ENCODE measurements around the gene LMOD1. TPM values are rescaled to one million over a fixed set of nuclear protein-coding genes. Genes with fewer than 3 reads are reported as not detected.
A peak's percentile ranks its signal among the peaks of the same experiment; 100 is the strongest.
"Not testable (repeated sequence)": the region's sequence is repeated elsewhere in the genome, so short reads cannot be mapped to it uniquely, and the experiment has no call there.

The LMOD1 gene
- total RNA-seq, 2 experiments from 2014 or later = not detected

DNA sequence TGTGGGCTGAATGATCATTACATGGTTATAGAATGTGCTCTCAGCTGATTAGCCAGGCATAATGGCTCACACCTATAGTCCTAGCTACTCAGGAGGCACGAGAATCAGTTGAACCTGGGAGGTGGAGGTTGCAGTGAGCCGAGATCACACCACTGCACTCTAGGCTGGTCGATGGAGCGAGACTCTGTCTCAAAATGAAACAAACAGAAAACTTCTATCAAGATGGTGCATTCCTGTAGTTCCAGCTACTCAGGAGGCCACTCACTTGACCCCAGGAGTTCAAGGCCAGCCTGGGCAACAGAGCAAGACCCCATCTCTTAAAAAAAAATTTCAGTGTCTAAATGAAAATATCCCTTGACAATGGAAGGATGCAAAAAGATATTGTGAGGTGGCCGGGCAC is 19.8 kb upstream of the LMOD1 start:
- peaks cover 55% of the 10 kb centered on the region for H3K36me3 Mint-ChIP-seq

DNA sequence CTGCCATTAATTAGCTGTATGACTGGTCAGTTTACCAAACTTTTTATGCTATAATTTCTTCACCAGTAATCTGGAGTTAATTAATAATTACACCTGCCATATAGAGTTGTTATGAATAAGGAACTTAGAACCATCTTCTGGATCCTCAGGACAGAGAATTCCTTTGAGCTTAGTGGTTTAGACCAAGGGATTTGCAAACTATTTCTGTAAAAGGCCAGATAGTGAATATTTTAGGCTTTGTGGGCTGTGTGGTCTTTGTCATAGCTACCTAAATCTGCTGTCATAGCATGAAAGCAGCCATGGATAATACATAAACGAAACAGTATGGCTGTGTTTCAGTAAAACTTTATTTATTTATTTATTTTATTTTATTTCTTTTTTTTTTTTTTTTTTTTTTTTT is 17.9 kb upstream of the LMOD1 start:
- peaks cover 43% of the 10 kb centered on the region for H3K36me3 Mint-ChIP-seq
- H3K4me1 Mint-ChIP-seq = peaks cover 3% of the 10 kb centered on the region
- H3K27ac Mint-ChIP-seq = no peak overlapping the region
- H3K9me3 Mint-ChIP-seq (ENCODE audit: low read depth) = no peaks in the 10 kb centered on the region
- ATAC-seq = no peak
- H3K27me3 Mint-ChIP-seq = no peaks in the 10 kb centered on the region
- H3K4me3 Mint-ChIP-seq = no peak overlapping the region
- DNase-seq = no peak
- CTCF ChIA-PET = interaction anchor here (0.6 to 5.4 kb wide), 3 partner anchors 9 to 68 kb away, joined by 3 to 37 read pairs (median 14); no protein-coding TSS in a partner anchor

More for the DNA sequence above, 19.8 kb upstream of the LMOD1 start:
- Mint-ChIP-seq H3K27ac (no peak overlapping the region), H3K4me3 (no peak overlapping the region), H3K9me3 (ENCODE audit: low read depth) (no peaks in the 10 kb centered on the region), H3K27me3 (no peaks in the 10 kb centered on the region), H3K4me1 (peaks cover 3% of the 10 kb centered on the region)
- CTCF ChIA-PET = interaction anchor here (5.0 kb wide), 1 partner anchor 70 kb away, joined by 42 read pairs; no protein-coding TSS in a partner anchor
- no peak for ATAC-seq
- no peak for DNase-seq

DNA sequence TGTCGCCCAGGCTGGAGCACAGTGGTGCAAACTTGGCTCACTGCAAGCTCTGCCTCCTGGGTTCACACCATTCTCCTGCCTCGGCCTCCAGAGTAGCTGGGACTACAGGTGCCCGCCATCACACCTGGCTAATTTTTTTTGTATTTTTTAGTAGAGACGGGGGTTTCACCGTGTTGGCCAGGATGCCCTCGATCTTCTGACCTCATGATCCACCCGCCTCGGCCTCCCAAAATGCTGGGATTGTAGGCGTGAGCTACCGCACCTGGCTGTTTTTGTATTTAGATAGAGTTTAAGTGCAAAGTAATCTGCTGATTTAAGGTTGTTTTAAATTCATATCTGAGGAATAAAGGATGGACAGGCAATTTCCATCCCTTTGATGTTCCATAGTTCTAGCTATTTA is 16.0 kb upstream of the LMOD1 start:
- not testable (repeated sequence) for H3K9me3 Mint-ChIP-seq (ENCODE audit: low read depth); H3K27me3 Mint-ChIP-seq; H3K27ac Mint-ChIP-seq; H3K4me1 Mint-ChIP-seq; DNase-seq; ATAC-seq; H3K4me3 Mint-ChIP-seq
- CTCF ChIA-PET = interaction anchor here (3.4 to 5.4 kb wide), 2 partner anchors 10 to 66 kb away, joined by 14 to 37 read pairs; no protein-coding TSS in a partner anchor
- H3K36me3 Mint-ChIP-seq = peaks cover 49% of the 10 kb centered on the region

DNA sequence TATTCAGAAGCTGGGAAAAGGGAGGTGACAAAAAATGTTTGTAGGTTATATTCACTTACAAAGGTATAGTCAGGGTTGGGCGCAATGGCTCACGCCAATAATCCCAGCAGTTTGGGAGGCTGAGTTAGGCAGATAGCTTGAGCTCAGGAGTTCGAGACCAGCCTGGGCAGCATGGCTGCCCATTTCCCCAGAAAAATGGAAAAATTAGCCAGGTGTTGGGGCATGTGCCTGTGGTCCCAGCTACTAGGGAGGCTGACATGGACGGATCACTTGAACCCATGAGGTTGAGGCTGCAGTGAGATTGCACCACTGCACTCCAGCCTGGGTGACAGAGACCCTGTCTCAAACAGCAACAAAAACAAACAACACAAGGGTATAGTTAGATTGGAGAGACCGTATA is 12.0 kb upstream of the LMOD1 start:
- no peak for ATAC-seq
- Mint-ChIP-seq H3K27ac (no peak overlapping the region), H3K4me1 (peaks cover 17% of the 10 kb centered on the region), H3K9me3 (ENCODE audit: low read depth) (no peaks in the 10 kb centered on the region), H3K27me3 (no peaks in the 10 kb centered on the region), H3K4me3 (no peak overlapping the region), H3K36me3 (peaks cover 26% of the 10 kb centered on the region)
- no peak for DNase-seq
- CTCF ChIA-PET = interaction anchor here (1.3 kb wide), 1 partner anchor 62 kb away, joined by 8 read pairs; no protein-coding TSS in a partner anchor

DNA sequence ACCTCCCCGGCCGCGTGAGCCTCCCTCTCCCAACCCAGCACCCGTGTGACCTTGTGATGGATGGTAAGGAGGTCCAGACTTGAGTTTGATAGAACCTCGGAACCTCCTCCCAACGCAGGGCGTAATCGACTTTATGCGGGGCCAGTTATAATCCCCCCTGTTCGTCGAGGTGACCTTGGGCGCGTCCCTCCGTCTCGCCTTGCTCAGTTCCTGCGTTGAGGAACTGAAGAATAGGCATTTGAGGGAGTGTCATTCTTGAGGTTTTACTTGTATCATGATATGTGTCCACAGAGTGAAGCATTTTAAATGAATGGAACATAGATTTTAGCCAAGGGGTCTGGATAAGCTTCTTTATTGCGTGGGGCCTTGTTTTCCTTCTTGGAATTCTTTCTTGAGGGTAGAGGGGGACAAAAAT is 9.4 kb upstream of the LMOD1 start:
- H3K9me3 Mint-ChIP-seq (ENCODE audit: low read depth) = no peaks in the 10 kb centered on the region
- CTCF ChIA-PET = interaction anchor here (0.7 to 3.1 kb wide), 6 partner anchors 12 to 442 kb away, joined by 3 to 28 read pairs (median 4); partner anchors contain the start of gene PTPN7
- H3K27ac Mint-ChIP-seq = peak overlapping the region; percentile 94
- peaks cover 17% of the 10 kb centered on the region for H3K4me1 Mint-ChIP-seq
- DNase-seq (no peak), ATAC-seq (peak; percentile 69)
- no peaks in the 10 kb centered on the region for H3K27me3 Mint-ChIP-seq
- peaks cover 16% of the 10 kb centered on the region for H3K36me3 Mint-ChIP-seq
- peak overlapping the region; percentile 97 for H3K4me3 Mint-ChIP-seq

DNA sequence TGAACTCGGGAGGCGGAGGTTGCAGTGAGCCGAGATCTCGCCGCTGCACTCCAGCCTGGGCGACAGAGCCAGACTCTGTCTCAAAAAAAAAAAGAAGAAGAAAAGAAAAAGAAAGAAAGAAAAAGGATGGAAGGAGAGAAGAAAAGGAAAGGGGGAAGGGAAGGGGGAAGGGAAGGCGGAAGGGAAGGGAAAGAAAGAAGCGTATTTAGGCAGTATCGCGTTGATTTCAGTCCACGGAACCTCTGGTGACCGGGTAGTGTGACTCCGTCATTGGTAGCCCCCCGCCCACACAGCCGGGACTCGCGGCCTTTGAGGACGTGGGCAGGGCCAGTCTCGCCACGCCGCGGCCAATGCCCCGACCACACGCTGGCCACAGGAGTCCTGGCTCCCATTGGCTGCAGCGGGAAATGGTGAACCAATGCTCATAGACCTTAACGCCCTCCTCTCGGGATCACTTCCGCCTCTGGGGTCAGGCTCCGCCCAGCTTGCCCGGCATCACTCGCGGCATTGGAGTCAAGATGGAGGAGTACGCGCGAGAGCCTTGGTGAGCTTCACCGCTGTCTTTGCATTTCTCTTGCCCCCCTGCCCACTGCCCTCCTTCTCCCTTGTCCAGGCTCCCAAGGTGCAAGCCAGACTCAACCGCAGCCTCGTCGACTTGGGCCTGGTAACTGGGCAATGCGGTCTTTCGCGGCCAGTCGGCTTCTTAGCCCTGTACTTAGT is 8.8 kb upstream of the LMOD1 start, which contains the start of gene TIMM17A:
Gene TIMM17A, plus strand, starts transcription at position 495 of the 720 bp plus-strand sequence. Its CDS starts 24 bp downstream, at position 519.
- H3K4me3 Mint-ChIP-seq = peak within 1 kb of the TSS; percentile 97

DNA sequence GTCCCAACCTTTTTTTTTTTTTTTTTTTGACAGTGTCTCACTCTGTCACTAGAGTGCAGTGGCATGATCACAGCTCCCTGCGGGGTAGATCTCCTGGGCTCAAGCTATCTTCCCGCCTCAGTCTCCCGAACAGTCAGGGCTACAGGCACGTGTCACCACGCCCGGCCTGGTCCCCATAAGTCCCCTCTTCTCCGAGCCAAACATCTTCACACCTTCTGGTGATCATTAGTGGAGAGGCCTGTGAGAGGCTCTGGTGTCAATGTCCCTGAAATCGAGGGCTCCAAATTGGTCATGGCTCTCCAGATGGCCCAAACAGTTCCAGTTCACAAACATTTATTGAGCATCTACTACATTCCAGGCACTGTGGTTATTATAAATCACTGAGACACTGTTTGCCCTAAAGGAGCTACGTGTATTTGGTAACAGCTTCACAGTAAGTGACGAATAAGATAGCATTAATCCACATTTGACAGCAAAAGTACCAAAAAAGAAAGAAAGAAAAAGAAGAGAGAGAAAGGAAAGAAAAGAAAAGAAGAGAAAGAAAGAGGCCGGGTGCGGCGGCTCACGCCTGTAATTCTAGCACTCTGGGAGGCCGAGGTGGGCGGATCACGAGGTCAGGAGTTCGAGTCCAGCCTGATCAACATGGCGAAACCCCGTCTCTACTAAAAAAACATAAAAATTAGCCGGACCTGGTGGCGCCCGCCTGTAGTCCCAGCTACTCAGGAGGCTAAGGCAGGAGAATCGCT is 8.1 kb upstream of the LMOD1 start:
- H3K36me3 Mint-ChIP-seq = peaks cover 12% of the 10 kb centered on the region
- DNase-seq = no peak

More for the DNA sequence above, 8.8 kb upstream of the LMOD1 start, which contains the start of gene TIMM17A:
- ATAC-seq (peak; percentile 99), DNase-seq (peak; percentile 98)
- H3K36me3 Mint-ChIP-seq = peaks cover 12% of the 10 kb centered on the region
- peak within 1 kb of the TSS; percentile 94 for H3K27ac Mint-ChIP-seq
- H3K9me3 Mint-ChIP-seq (ENCODE audit: low read depth) = no peaks in the 10 kb centered on the region
- CTCF ChIA-PET = interaction anchor here (0.6 to 3.1 kb wide), 10 partner anchors 10 to 442 kb away, joined by 3 to 28 read pairs (median 4); partner anchors contain the start of gene PTPN7
- peaks cover 3% of the 10 kb centered on the region for H3K27me3 Mint-ChIP-seq
- peaks cover 17% of the 10 kb centered on the region for H3K4me1 Mint-ChIP-seq

DNA sequence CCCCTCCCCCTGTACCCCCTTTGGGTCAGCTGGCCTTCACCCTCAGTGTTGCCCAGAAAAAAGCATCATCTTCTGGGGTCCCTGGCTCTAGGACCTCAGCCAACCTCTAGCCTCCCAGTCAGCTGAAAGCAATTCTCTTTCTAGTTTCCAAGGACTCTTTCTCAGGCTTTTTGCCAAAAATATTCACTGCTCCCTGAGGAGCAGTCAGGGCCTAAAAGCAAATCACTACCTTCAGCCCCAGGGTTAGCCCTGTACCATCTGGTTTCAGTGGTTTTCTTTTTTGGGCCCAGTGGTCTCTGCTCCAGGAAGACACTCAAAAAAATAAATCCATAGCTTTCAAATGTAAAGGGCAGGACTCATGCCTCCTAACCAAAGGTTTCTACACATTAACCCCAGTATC is 3.1 kb upstream of the LMOD1 start:
- H3K27me3 Mint-ChIP-seq = peaks cover 42% of the 10 kb centered on the region
- H3K4me3 Mint-ChIP-seq = no peak overlapping the region
- ATAC-seq (no peak), DNase-seq (no peak)
- H3K27ac Mint-ChIP-seq = no peak overlapping the region
- no peaks in the 10 kb centered on the region for H3K36me3 Mint-ChIP-seq
- CTCF ChIA-PET = no interaction called here
- H3K9me3 Mint-ChIP-seq (ENCODE audit: low read depth) = no peaks in the 10 kb centered on the region
- H3K4me1 Mint-ChIP-seq = peaks cover 16% of the 10 kb centered on the region

More for the DNA sequence above, 8.1 kb upstream of the LMOD1 start:
- no peaks in the 10 kb centered on the region for H3K9me3 Mint-ChIP-seq (ENCODE audit: low read depth)
- CTCF ChIA-PET = interaction anchor here (0.6 to 3.1 kb wide), 10 partner anchors 9 to 441 kb away, joined by 3 to 28 read pairs (median 4); no protein-coding TSS in a partner anchor
- ATAC-seq = peak; percentile 6
- H3K4me3 Mint-ChIP-seq = peak overlapping the region; percentile 97
- H3K27me3 Mint-ChIP-seq = peaks cover 3% of the 10 kb centered on the region
- H3K4me1 Mint-ChIP-seq = peaks cover 17% of the 10 kb centered on the region
- H3K27ac Mint-ChIP-seq = peak overlapping the region; percentile 94

DNA sequence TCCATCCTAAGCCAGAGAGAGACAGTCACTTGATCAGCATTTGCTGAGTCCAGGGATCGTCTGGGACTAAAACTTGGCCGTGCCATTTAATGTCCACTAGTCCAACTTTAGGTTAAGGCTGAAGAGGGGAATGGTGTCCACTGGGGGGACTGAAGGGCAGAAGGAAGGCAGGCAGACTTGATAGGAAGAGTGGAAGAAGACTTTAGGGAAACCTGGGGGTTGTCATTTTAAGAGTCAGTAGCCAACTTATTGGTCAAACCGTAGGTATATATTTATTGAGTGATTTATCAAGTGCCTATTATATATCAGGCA is 1.3 kb upstream of the LMOD1 start:
- no peak for ATAC-seq
- no peaks in the 10 kb centered on the region for H3K9me3 Mint-ChIP-seq (ENCODE audit: low read depth)
- CTCF ChIA-PET = no interaction called here
- H3K27me3 Mint-ChIP-seq = peaks cover 54% of the 10 kb centered on the region
- H3K4me1 Mint-ChIP-seq = peaks cover 13% of the 10 kb centered on the region
- no peak overlapping the region for H3K4me3 Mint-ChIP-seq
- no peak for DNase-seq
- H3K27ac Mint-ChIP-seq = no peak overlapping the region
- no peaks in the 10 kb centered on the region for H3K36me3 Mint-ChIP-seq

DNA sequence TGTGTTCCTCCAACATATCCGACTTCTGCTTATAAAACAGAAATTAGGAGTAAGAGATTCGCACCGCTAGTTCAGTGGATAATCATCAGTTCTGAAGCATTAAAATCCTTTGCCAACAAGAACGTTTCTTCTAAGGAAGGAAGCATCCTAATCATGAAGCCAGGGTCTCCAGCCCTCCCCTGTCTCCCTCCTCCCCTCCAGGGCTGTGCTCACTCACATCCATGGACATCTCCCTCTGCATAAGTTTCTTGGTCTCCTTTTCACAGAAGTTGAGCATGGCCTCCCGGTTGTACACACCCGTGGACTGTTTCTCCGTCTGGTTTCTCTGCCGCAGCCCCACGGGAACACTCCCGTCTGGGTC is 505 bp downstream of the LMOD1 start:
- no peak for ATAC-seq
- no peak overlapping the region for H3K4me3 Mint-ChIP-seq

DNA sequence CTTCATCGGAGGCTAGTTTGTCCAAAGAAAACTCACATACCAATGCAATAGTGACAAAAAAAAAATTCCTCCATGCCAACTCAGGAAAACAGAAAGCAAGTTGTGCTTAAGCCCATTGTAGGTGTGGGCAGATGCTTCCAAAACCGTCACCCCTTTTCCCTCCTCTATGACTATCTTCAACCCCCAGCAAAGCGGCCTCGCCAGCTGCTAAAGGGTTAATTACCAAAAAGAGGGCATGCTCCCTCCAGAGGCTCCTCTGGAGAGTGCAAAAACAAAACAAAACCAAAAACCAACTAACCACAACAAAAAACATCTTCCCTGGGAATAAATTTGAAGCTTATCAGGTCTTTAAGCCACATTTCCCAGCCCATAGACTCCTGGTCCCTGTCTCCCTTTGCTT is 1.2 kb downstream of the LMOD1 start:
- ATAC-seq = no peak
- Mint-ChIP-seq H3K4me1 (peaks cover 13% of the 10 kb centered on the region), H3K27ac (no peak overlapping the region), H3K27me3 (peaks cover 53% of the 10 kb centered on the region), H3K36me3 (no peaks in the 10 kb centered on the region), H3K9me3 (ENCODE audit: low read depth) (no peaks in the 10 kb centered on the region), H3K4me3 (no peak overlapping the region)
- CTCF ChIA-PET = interaction anchor here (0.7 to 3.2 kb wide), 5 partner anchors 9 to 49 kb away, joined by 3 to 21 read pairs (median 4); no protein-coding TSS in a partner anchor
- no peak for DNase-seq

More for the DNA sequence above, 505 bp downstream of the LMOD1 start:
- Mint-ChIP-seq H3K27ac (no peak overlapping the region), H3K36me3 (no peaks in the 10 kb centered on the region), H3K4me1 (peaks cover 13% of the 10 kb centered on the region), H3K9me3 (ENCODE audit: low read depth) (no peaks in the 10 kb centered on the region), H3K27me3 (peaks cover 56% of the 10 kb centered on the region)
- CTCF ChIA-PET = interaction anchor here (0.7 to 3.2 kb wide), 5 partner anchors 9 to 50 kb away, joined by 3 to 21 read pairs (median 4); no protein-coding TSS in a partner anchor
- DNase-seq = no peak

DNA sequence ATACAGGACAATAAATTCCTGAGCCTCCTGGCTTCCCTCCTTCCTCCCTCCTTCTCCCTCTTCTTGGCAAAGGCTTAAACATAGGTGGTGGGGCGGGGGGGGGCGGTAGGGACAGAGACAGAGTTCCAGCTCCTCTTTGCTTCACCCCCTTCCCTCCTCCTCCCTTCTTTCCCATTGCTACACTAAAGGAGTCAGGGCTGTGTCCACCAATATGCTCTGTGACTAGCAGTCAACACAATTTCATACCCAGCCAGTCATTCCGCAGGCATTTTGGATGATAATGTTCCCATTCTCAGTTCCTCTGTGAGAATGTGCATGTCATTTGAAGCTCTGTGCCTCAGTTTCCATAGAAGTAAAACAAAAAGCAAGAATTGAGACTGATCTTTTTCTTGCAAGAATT is 1.7 kb downstream of the LMOD1 start:
- ATAC-seq (no peak), DNase-seq (no peak)
- CTCF ChIA-PET = interaction anchor here (2.9 to 3.2 kb wide), 2 partner anchors 28 to 49 kb away, joined by 10 to 21 read pairs; no protein-coding TSS in a partner anchor
- peaks cover 13% of the 10 kb centered on the region for H3K4me1 Mint-ChIP-seq
- no peak overlapping the region for H3K27ac Mint-ChIP-seq
- no peaks in the 10 kb centered on the region for H3K36me3 Mint-ChIP-seq
- H3K27me3 Mint-ChIP-seq = peaks cover 53% of the 10 kb centered on the region
- H3K9me3 Mint-ChIP-seq (ENCODE audit: low read depth) = no peaks in the 10 kb centered on the region
- H3K4me3 Mint-ChIP-seq = no peak overlapping the region

DNA sequence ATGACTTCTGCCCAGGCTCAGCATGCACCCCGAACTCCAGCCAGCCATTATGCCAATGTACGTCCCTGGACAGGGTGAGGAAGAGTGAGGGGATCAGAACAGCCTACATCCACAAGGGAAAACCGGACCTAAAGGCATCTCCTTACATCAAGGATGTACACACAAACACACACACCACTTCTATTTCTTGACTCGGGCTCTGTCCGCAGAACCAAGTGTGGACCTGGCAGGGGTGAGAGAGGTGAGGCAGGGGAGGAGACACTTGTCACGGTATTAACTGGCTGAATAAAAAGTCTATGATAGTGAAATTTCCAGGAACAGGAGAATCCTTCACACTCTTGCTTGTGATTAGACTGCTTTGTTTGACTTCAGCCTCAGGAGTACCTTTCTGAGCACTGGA is 2.3 kb downstream of the LMOD1 start:
- Mint-ChIP-seq H3K27ac (no peak overlapping the region), H3K36me3 (no peaks in the 10 kb centered on the region), H3K27me3 (peaks cover 51% of the 10 kb centered on the region), H3K9me3 (ENCODE audit: low read depth) (no peaks in the 10 kb centered on the region), H3K4me1 (peaks cover 13% of the 10 kb centered on the region), H3K4me3 (no peak overlapping the region)
- CTCF ChIA-PET = interaction anchor here (2.2 to 2.9 kb wide), 2 partner anchors 28 to 48 kb away, joined by 8 to 10 read pairs; no protein-coding TSS in a partner anchor
- DNase-seq = no peak
- ATAC-seq = no peak

Measured in activated CD8-positive, alpha-beta memory T cell treated with anti-CD3 and anti-CD28 coated beads, Interleukin-2, amount 10 ng/mL, durations not matched to agents 7 days and 5 days (primary cell).